HK-2 (cell line): ENCODE measurements around the gene CRPPA.
A peak's percentile ranks its signal among the peaks of the same experiment; 100 is the strongest.

Source experiments
- DNase-seq: peaks from one replicate; pipeline ENCODE4 v3.0.0-alpha.2; 2018; ENCODE audit not compliant: unreplicated experiment

CRPPA gene

GRCh38 chr7:16423761-16424160, 2.4 kb upstream of the CRPPA start:
- no peak for DNase-seq

- DNase-seq, result no peak
Observed at GRCh38 chr7:16422917-16423316, 1.6 kb upstream of the CRPPA start.

- no peak for DNase-seq
Observed at GRCh38 chr7:16422103-16422435, 731 bp upstream of the CRPPA start.

- DNase-seq, result peak; percentile 91
Observed at GRCh38 chr7:16420649-16421332, 547 bp downstream of the CRPPA start.

GRCh38 chr7:16420329-16420648, 1.0 kb downstream of the CRPPA start:
- DNase-seq, result no peak

GRCh38 chr7:16419859-16420258, 1.5 kb downstream of the CRPPA start:
- no peak for DNase-seq

GRCh38 chr7:16419126-16419525, 2.2 kb downstream of the CRPPA start:
- no peak for DNase-seq

GRCh38 chr7:16417906-16418305, 3.4 kb downstream of the CRPPA start:
- DNase-seq, result no peak

- DNase-seq, result no peak
Observed at GRCh38 chr7:16416289-16417282, 4.8 kb downstream of the CRPPA start.

GRCh38 chr7:16412274-16413254, 8.8 kb downstream of the CRPPA start:
- no peak for DNase-seq

GRCh38 chr7:16411391-16411790, 9.9 kb downstream of the CRPPA start:
- no peak for DNase-seq

- DNase-seq, result no peak
Observed at GRCh38 chr7:16409777-16410176, 11.6 kb downstream of the CRPPA start.

GRCh38 chr7:16404636-16405035, 16.7 kb downstream of the CRPPA start:
- no peak for DNase-seq

- no peak for DNase-seq
Observed at GRCh38 chr7:16403475-16403874, 17.9 kb downstream of the CRPPA start.

GRCh38 chr7:16402940-16403339, 18.4 kb downstream of the CRPPA start:
- DNase-seq, result no peak

- no peak for DNase-seq
Observed at GRCh38 chr7:16402091-16402490, 19.2 kb downstream of the CRPPA start.

GRCh38 chr7:16400893-16401275, 20.5 kb downstream of the CRPPA start:
- DNase-seq, result no peak

GRCh38 chr7:16399916-16400892, 21.1 kb downstream of the CRPPA start:
- no peak for DNase-seq

GRCh38 chr7:16399265-16399831, 22.0 kb downstream of the CRPPA start:
- DNase-seq, result no peak
